Measurements from ENCODE around the gene MAB21L4.

Gene MAB21L4

DNA sequence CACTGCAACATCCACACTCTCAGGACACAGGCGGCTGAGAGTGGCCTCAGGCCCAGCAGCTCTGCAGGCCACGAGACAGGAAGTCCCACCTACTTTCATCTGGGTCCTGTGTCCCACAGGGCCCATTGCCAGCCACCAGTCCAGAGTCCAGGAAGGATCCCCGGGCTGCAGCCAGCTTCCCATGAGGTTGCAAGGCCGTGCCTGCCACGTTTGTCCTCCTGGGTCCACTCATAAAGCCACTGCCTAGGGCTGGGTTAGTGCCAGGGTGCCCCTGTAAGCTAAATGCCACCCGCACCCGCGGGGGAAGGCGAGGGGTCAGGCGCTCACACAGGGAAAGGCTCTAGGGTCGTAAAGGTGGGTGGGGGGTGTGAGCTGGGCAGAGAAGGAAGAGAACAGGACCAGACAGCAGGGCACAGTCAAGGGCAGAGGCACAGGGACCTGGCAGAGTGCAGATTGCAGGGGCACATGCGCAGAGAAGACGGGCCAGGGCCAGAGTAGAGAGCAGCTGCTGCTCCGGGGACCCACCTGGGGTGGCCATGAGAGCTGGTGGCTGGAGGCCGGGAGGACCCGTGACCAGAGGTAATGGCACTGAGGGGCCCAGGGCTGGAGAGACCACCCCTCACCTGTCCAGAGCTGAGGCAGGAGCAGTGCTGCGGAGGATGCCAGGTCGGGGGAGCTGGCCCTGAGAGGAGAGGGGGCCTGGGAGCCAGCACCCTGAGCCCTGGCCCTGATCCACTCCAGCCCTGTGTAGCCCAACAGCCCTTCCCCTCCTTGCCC is 19.3 kb downstream of the MAB21L4 start:
- DNase-seq = no peak

- DNase-seq = no peak
These were observed 19.9 kb downstream of the MAB21L4 start for GRCh38 chr2:240876035-240876474.

GRCh38 chr2:240875228-240876034 is 20.5 kb downstream of the MAB21L4 start:
- DNase-seq = no peak

- DNase-seq = no peak
These were observed 21.2 kb downstream of the MAB21L4 start for GRCh38 chr2:240874715-240875227.

DNA sequence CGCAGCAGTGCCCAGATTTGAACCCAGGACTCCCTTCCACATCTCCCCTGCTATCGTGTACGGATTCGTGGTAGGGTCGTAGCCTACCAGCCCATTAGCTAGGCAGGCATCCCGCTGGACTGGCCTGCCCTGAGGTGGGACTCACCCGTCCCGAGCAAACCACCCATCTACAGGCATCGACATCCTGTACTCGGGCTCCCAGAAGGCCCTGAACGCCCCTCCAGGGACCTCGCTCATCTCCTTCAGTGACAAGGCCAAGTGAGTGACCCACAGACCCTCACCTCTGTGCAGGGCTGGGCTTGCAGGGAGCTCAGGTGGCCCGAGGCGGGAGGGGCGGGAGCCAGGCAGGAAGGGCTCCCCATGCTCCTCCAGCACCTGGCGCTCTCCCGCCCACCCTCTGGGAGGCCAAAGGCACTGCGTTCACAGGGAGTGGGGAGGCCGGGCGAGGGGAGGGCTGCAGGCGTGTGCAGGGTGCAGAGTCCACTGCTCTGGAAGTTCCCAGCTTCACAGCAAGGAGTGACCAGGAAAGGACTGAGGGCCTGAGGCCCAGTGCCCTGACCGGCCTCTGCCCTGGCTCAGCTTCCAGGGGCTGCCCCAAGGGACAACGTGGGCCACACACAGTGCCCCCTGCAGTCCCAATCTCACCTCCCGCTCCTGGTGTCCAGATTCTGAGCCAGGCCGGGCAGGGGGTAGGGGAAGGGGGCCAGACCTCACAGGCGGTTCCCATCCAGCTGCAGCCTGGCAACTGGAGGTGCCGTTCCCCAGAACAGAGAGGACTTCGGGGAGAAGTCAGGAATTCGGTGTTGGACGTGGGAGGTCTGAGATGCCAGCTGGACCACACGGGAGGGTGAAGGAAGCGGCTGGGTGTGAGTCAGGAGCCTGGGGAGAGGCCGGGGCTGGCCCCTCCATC is 21.9 kb downstream of the MAB21L4 start:
- DNase-seq = no peak

DNA sequence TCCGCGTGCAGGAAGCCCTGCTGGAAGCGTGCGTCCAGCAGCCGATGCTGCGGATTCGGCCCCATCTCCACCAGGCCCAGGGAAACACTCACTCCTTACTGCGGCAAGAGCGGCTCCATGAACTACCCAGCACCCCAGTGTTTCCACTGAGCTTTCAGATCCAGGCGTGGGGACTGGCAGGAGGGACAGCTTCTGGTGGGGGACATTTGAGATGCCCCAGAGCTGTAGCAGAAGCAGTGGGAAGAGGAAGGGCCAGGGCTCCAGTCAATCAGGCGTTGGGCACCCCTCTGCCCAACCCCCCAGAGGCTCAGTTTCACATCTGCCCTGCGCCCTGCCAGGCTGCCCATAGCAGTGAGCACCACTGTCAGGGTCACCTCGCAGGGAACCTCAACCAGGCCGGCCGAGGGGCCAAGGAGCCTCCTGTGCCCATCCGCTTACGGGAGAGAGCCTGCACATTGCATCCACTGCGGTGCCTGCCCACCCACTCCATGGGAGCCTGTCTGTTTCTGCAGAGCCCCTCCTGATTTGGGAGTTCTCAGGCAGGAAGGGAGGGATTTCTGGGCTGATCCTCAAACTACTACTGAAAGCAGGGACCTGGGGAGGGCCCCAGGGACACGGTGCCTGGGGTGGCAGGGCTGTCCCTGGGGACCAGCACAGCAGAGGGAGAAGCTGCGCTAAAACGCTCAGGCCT is 22.7 kb downstream of the MAB21L4 start:
- no peak for DNase-seq

- no peak for DNase-seq
These were observed 23.4 kb downstream of the MAB21L4 start for GRCh38 chr2:240872317-240873097.

DNA sequence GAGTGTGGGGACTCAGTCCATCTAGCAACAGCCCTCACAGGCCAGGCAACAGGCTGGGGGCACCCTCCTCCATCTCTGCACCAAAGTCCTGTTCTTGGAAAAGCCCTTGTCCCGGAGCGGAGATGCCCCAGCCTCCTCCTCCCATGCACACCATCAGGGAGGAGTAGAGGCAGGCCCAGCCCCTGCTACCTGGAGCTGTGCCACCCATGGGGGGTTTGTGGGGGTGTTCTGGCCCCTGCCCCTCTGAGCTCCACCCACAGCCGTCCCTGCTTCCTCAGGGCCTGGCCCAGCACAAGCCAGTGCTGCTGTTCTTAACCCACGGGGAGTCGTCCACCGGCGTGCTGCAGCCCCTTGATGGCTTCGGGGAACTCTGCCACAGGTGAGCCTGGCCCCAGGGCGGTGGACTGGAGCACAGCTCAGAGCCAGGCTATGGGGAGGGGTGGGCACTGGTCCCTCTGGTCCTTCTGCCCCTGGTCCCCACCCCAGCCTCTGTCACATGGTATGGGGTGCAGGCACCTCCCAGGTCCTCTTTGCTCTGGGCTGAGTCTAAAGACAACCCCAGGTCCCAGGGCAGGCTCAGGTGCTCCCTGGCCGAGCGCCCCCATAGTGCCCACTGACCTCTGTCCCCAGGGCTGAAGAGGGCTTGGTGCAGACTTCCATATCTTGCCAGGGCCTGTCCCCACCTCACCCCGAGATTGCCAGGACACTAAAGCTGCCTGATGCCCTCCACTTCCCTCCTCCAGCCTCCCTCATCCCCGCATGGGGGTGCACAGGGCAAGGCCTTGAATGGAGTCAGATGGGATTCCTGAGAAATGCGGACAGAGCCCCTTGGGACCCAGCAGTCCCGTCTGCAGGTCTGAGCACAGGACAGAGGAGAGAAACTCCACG is 24.6 kb downstream of the MAB21L4 start:
- DNase-seq = no peak

- DNase-seq = no peak
These were observed 25.7 kb downstream of the MAB21L4 start for GRCh38 chr2:240869956-240870875.

GRCh38 chr2:240869109-240869955 is 26.6 kb downstream of the MAB21L4 start:
- no peak for DNase-seq

DNA sequence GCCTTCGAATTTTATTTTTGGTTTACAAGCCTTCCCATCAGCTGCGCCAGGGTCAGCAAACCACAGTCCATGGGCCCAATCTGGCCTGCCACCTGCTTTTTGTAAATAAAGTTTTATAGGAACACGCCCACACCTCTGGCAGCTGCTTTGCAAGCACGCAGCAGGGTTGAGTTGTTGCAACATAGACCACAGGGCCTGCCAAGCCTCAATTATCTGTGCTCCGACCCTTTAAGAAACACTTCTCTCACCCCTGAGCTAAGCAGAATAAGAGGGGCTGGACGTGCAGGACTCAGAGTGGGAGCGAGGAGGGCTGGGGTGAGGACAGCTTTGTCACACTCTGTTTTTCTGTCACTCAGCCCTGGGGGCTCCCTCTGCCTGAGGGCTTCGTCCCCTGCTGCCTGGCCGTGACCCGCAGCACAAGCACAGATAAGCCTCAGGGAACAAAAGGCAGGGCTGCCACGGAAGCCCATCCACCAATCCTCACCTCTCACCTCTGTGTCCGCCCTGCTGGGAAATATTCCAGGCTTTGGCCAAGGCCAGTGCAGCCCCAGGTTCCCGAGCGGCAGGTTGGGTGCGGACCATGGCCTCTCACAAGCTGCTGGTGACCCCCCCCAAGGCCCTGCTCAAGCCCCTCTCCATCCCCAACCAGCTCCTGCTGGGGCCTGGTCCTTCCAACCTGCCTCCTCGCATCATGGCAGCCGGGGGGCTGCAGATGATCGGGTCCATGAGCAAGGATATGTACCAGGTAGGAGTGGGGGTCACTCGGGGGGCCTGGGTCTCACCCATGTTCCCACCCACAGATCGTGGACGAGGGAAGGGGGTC is 27.5 kb downstream of the MAB21L4 start, which contains the start of gene AGXT:
AGXT (plus strand) TSS at position 539 of the 823 bp plus-strand sequence; CDS start at position 581, 42 bp downstream.
- DNase-seq = no peak

DNA sequence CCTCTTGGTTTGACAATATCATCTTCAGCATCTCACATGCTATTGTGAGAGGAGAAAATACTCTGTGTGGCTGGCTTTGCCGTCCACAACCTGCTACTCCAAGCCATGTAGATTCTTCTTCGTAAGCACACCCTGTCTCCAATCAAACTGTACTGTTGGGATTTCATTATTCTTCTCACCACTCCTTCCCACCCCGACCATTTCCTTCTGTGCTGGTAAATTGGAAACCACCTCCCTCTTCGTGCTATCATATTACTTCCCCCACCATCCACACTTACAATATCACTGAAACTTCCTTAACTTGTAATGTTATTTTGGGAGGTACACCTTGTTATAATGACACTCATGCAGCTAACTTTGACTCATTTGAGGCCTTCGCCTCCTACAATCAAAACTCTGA is 30.6 kb downstream of the MAB21L4 start:
- DNase-seq = no peak

GRCh38 chr2:240864475-240864874 is 31.5 kb downstream of the MAB21L4 start:
- no peak for DNase-seq

- no peak for DNase-seq
These were observed 34.4 kb downstream of the MAB21L4 start for GRCh38 chr2:240861547-240861946.

- no peak for DNase-seq
These were observed 37.1 kb downstream of the MAB21L4 start for GRCh38 chr2:240858871-240859270.

DNA sequence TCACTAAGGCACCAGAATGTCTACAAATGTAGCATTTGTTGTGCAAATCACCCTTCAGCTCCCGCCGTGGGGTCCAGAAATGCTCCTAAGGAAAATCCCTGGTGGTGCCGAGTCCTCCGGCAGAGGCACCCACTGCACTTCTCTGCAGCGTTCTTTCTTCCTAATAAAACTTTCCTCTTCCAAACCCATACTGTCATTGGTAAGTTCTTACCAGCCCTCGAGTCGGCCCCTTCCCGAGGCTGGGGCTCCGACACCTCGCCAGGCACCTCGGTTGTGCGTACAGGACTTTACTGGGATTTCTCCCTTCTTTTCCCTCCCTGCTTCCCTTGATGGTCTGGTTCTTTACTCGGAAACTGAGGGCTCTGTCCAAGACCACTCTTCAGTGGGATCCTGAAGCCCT is 37.6 kb downstream of the MAB21L4 start:
- DNase-seq = no peak

Measured in inflammatory macrophage treated with lipopolysaccharide for 4 hours (primary cell).